ENCODE results near the gene RSRC1. TPM values are rescaled to one million over a fixed set of nuclear protein-coding genes. Genes with fewer than 3 reads are reported as not detected.

RSRC1 gene
- total and polyA plus RNA-seq, 11 donors, result 9.5 to 24.9 (median 21.3) TPM

GRCh38 chr3:158205994-158206393 is 96.1 kb downstream of the RSRC1 start:
- no peak overlapping the region for H3K4me3 ChIP-seq
- peaks cover 0 to 12% (median 4%) of the 10 kb centered on the region in 12 donors for H3K9me3 ChIP-seq
- WGBS, 4 donors, result 87 to 94% (median 90%) methylated on average over 2 of the region's 2 CpGs
- no peaks in the 10 kb centered on the region for H3K4me1 ChIP-seq
- ATAC-seq, result no peak
- no peaks in the 10 kb centered on the region for H3K27me3 ChIP-seq
- no peak for DNase-seq
- H3K36me3 ChIP-seq, result peaks cover 0 to 9% (median 0%) of the 10 kb centered on the region in 9 donors
- intact Hi-C loops (cut with DNase I), result no loop called here
- TF ChIP-seq, protein P1, sequence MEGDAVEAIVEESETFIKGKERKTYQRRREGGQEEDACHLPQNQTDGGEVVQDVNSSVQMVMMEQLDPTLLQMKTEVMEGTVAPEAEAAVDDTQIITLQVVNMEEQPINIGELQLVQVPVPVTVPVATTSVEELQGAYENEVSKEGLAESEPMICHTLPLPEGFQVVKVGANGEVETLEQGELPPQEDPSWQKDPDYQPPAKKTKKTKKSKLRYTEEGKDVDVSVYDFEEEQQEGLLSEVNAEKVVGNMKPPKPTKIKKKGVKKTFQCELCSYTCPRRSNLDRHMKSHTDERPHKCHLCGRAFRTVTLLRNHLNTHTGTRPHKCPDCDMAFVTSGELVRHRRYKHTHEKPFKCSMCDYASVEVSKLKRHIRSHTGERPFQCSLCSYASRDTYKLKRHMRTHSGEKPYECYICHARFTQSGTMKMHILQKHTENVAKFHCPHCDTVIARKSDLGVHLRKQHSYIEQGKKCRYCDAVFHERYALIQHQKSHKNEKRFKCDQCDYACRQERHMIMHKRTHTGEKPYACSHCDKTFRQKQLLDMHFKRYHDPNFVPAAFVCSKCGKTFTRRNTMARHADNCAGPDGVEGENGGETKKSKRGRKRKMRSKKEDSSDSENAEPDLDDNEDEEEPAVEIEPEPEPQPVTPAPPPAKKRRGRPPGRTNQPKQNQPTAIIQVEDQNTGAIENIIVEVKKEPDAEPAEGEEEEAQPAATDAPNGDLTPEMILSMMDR (IDR thresholded peaks at IDR 0.05), result no peak
- no peak for TF ChIP-seq POLR2A (IDR thresholded peaks at IDR 0.05)
- no peak overlapping the region for H3K27ac ChIP-seq

DNA sequence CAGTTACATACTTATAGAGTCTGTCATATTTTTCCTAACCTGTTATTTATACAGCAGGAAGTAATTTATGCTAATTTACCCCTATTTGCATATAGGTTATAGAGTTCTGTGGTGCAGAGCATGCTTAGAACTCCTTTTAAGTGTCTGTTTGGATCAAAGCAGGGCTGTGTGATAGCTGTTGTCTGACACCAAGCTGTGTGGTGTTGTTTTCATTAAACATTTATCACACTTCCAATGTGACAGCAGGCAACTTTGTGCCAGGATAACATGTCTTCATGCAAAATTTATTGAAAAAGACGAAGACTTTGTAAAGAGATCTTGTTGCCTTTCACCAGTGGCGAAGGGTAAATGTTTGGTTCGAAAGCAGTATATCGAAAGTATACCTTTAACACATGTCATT is 100.2 kb downstream of the RSRC1 start:
- intact Hi-C loops (cut with DNase I), result no loop called here
- Histone ChIP-seq H3K4me3 (no peak overlapping the region), H3K4me1 (no peaks in the 10 kb centered on the region), H3K36me3 (no peaks in the 10 kb centered on the region), H3K27ac (no peak overlapping the region), H3K27me3 (no peaks in the 10 kb centered on the region), H3K9me3 (no peaks in the 10 kb centered on the region)
- TF ChIP-seq, protein P1 (IDR thresholded peaks at IDR 0.05), result no peak
- no peak for TF ChIP-seq POLR2A (IDR thresholded peaks at IDR 0.05)
- no peak for DNase-seq
- no peak for ATAC-seq
- WGBS, 4 donors, result 97 to 99% (median 98%) methylated on average over 4 of the region's 4 CpGs

DNA sequence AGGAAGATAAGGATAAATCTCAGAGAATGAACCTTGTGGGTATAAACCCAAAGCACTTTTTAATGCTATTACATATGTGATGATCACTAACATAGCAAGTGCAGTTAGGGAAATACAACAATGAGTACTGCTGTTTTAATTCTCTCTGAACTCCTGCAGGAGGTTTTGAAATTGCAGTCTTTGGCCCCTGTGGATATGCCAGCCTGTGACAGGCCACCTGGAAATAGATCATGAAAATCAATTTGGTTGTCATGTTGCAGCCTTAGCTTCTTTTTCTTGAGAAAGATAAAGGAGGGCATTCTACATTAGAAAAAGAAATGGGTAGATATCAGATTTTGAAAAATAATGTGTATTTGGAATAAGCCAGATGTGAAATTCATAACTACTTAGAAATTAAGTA is 103.6 kb downstream of the RSRC1 start:
- Histone ChIP-seq H3K36me3 (no peaks in the 10 kb centered on the region), H3K9me3 (no peaks in the 10 kb centered on the region), H3K27ac (no peak overlapping the region), H3K4me3 (no peak overlapping the region), H3K27me3 (no peaks in the 10 kb centered on the region), H3K4me1 (no peaks in the 10 kb centered on the region)
- DNase-seq, result no peak
- ATAC-seq, result no peak
- TF ChIP-seq, protein P1 (IDR thresholded peaks at IDR 0.05), result no peak
- TF ChIP-seq POLR2A (IDR thresholded peaks at IDR 0.05), result no peak
- intact Hi-C loops (cut with DNase I), result no loop called here

DNA sequence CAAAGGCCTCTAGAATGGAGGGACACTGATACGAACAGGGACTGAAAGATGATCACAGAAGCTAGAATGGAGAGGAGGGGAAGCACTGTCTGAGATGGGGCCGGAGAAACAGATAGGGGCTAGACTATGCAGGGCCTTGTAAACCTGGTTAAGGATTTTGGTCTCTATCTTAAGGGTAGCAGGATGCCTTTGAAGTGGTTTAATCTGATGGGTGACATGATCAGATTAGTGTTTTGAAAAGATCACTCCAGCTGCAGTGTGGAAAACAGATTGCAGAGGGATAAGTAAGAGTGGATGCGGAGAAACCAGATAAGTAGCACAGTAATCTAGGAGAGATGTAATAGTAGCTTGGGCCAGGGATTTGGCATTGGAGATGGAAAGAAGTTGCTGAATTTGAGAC is 108.1 kb downstream of the RSRC1 start:
- H3K27ac ChIP-seq, result no peak overlapping the region
- no peaks in the 10 kb centered on the region for H3K36me3 ChIP-seq
- H3K4me3 ChIP-seq, result no peak overlapping the region
- no peak for ATAC-seq
- intact Hi-C loops (cut with DNase I), result no loop called here
- H3K4me1 ChIP-seq, result no peaks in the 10 kb centered on the region
- no peak for DNase-seq
- 93 to 96% (median 95%) methylated on average over 3 of the region's 3 CpGs for WGBS, 4 donors
- no peaks in the 10 kb centered on the region for H3K27me3 ChIP-seq
- no peaks in the 10 kb centered on the region for H3K9me3 ChIP-seq
- TF ChIP-seq, protein P1 (IDR thresholded peaks at IDR 0.05), result no peak
- no peak for TF ChIP-seq POLR2A (IDR thresholded peaks at IDR 0.05)
